Measurements from ENCODE around the gene RASL12. TPM values are rescaled to one million over a fixed set of nuclear protein-coding genes. Genes with fewer than 3 reads are reported as not detected.
"Not testable (repeated sequence)": the region's sequence is repeated elsewhere in the genome, so short reads cannot be mapped to it uniquely, and the experiment has no call there.

Gene RASL12
- polyA plus RNA-seq, 3 donors = 1.7 to 21.6 (median 6.7) TPM

- no peak overlapping the region for H3K27ac ChIP-seq (ENCODE audit: low read depth, low read length)
- 81 to 91% (median 82%) methylated on average over 6 of the region's 6 CpGs for WGBS, 3 donors
Observed at GRCh38 chr15:65060641-65061397, 7.0 kb downstream of the RASL12 start.

DNA sequence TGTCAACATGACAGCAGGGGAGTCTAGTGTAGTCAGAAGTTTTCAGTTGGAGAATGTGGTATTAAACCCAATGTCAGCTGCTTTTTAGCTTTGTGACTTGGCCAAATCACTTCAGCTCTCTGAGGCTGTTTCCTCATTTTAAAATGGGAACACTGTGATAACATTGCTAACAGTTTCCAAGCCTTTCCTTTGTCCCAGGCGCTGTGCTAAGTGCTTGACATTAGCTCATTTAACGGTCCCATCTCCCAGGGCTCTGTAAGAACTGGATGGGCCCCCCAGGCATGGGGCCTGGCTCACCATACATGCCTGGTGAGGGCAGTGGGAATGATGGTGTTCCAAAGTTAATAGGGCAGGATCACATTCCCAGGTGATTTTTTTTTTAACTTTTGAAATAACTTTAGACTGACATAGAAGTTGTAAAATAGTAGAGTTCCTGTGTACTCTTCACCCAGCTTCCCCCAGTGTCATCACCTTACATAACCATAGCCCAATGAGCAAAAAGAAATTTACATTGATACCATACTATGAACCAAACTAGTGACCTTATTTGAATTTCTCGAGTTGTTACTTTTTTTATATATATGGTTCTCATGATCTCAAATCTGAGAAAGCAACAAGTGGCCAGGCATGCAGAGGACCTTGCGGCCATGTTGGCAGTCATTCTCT, 7.7 kb downstream of the RASL12 start:
- 74 to 84% (median 74%) methylated on average over 4 of the region's 4 CpGs for WGBS, 3 donors

DNA sequence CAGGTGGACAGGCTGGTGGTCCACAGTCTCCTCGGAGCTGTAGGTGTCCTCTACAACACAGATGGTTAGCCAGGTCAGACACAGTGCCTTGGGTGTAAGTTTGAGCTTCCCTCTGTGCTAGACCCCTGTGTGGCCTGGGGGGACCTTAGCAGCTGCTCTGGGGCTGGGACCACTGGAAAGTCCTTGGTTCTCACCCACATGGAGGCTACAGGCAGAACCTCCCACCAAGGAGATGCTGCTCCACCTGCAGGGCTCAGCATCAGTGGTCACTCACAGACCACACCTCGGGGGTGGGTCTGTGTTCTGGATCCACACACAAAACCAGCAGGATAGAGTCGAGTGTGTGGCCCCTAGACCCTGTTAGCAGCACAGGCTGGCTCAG, 8.4 kb downstream of the RASL12 start:
- no peak overlapping the region for H3K27ac ChIP-seq (ENCODE audit: low read depth, low read length)
- 80 to 90% (median 84%) methylated on average over 3 of the region's 3 CpGs for WGBS, 3 donors

More for the DNA sequence above, 7.7 kb downstream of the RASL12 start:
- no peak overlapping the region for H3K27ac ChIP-seq (ENCODE audit: low read depth, low read length)

- no peak overlapping the region for H3K27ac ChIP-seq (ENCODE audit: low read depth, low read length)
- WGBS, 3 donors = 69 to 91% (median 86%) methylated on average over 16 of the region's 16 CpGs
Observed at GRCh38 chr15:65058394-65059368, 9.1 kb downstream of the RASL12 start.

DNA sequence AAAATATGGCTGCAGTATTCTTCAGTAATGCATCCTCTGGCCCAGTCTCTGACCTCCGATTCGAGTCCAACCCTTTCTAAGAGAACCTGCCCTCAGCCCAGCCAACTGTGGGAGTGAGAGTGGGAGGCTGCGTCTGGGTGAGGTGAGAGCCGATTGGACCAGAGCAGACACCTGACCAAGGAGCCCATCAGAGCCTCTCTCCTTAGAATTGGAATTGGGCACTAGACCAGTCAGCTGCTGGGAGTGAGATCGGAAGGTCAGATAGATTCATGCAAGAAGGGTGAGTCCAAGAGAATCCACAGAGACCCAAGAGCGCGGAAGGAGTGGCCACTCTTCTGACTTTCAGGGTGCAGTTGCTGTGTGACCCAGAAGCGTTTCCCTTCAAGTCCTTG, 10.2 kb downstream of the RASL12 start:
- 84 to 86% (median 86%) methylated on average over 8 of the region's 8 CpGs for WGBS, 3 donors
- no peak overlapping the region for H3K27ac ChIP-seq (ENCODE audit: low read depth, low read length)

DNA sequence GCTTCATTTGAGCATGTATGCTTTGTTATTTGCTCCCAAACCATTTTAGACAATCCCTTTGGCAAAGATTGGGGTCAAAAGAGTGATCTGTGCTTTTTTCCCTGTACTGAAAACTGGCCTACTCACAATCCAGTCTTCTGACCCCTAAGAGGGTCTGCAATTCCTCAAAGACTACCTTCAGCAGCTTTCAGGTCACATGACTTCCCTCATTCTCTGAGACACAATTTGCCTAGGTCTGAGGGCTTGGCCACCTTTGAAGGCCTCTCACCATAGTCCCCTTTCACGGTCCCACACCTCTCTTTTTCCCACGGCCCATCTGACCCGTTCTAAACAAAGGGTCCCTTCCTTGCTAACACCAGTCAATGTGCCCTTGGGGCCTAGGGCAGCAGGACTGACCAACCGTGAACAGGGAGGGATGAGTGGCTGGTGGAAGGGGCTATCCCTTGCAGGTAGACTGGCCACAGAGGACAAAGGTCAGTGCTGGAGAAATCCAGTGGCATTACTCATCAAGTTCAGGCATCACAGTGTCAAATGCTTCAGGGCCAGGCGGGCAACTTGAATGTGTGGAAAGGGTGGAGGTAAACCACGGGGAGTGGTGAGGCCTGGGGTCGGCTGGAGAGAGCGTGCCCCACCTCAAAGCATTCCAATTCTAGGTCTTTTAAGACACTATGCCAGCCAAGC, 10.8 kb downstream of the RASL12 start:
- no peak overlapping the region for H3K27ac ChIP-seq (ENCODE audit: low read depth, low read length)
- WGBS, 3 donors = 78 to 85% (median 80%) methylated on average over 8 of the region's 8 CpGs

DNA sequence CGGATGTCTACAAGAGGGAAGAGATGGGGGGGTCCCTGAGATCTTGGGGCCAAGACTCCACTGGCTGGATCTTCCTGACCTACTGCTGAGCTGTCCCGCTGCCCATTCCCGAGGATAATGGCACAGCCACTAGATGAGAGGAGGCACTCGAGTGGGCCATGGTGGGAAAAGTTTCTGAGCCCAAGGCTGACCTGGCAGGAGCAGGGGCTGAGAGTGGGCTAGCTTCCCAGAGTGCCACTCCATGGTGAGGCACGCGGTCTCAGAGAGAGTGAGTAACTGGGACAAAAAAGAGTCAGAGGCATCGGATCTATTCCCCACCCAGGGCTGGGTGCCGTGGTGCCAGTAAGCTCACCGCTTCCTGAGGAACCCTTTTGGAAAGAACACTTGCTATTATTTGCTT, 11.7 kb downstream of the RASL12 start:
- WGBS, 3 donors = 72 to 86% (median 77%) methylated on average over 9 of the region's 9 CpGs
- H3K27ac ChIP-seq (ENCODE audit: low read depth, low read length) = no peak overlapping the region

GRCh38 chr15:65055201-65055870, 12.5 kb downstream of the RASL12 start:
- H3K27ac ChIP-seq (ENCODE audit: low read depth, low read length) = no peak overlapping the region
- WGBS, 3 donors = 37 to 56% (median 41%) methylated on average over 6 of the region's 6 CpGs

DNA sequence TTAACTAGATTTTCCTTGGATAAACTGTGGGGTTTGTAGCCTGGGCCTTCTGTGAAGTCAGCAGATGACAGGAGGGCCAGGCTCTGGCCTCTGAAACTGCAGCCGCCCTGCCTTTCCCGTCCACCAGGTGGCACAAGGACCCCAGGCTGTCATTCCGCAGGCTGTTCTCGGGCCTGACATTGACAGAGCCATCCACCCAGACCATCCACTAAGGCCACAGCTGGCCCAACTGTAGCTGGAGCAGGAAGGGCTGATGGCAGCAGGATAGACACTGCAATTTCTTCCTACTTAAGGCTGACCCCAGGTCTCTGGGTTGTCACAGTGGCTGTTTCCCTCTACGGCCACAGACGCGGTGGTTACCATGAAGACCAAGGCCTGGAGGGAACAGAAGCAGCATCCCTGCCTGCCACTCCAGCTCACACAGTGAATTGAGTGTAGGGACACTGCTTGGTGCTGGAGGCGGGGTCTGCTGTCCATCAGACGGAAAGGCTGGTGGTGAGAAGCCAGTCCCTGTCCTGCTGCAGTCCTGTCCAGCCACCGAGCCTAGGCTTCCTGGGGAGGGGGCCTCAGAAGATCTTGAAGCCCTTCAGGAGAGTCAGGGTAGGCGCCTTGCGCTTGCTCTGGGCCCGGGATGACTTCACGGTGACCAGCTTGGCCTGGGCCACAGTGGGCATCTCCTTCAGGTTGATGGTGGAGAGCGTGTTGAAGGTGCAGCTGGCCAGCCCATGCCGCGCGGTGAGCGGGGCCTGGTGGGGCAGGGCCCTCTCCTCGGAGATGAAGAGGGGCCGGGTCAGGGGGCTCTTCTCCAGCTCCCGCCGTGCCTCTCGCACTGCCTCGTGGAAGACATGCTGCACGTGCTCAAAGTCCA, 13.2 kb downstream of the RASL12 start:
- no peak overlapping the region for H3K27ac ChIP-seq (ENCODE audit: low read depth, low read length)
- 70 to 75% (median 72%) methylated on average over 26 of the region's 26 CpGs for WGBS, 3 donors

DNA sequence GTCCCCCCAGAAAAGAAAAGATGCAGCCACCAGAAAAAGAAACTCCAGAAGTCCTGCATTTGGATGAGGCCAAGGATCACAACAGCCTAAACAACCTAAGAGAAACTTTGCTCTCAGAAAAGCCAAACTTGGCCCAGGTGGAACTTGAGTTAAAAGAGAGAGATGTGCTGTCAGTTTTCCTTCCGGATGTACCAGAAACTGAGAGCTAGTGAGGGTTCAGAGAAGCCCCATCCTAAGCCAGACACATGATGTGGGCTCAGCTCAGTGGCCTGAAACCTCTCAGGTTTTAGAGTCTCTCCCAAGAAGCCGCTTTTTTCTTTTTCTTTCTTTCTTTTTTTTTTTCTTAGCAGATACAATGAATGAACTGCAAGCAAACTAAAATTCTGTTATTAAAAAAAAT, 14.8 kb downstream of the RASL12 start:
- H3K27ac ChIP-seq (ENCODE audit: low read depth, low read length) = no peak overlapping the region
- WGBS, 3 donors = 79 to 90% (median 84%) methylated on average over 2 of the region's 2 CpGs

- 70 to 83% (median 81%) methylated on average over 2 of the region's 2 CpGs for WGBS, 3 donors
- H3K27ac ChIP-seq (ENCODE audit: low read depth, low read length) = no peak overlapping the region
Observed at GRCh38 chr15:65051266-65051665, 16.5 kb downstream of the RASL12 start.

GRCh38 chr15:65050270-65050669, 17.5 kb downstream of the RASL12 start:
- no peak overlapping the region for H3K27ac ChIP-seq (ENCODE audit: low read depth, low read length)
- WGBS, 3 donors = 30 to 75% (median 41%) methylated on average over 4 of the region's 4 CpGs

- 3 to 11% (median 10%) methylated on average over 19 of the region's 19 CpGs for WGBS, 3 donors
- no peak overlapping the region for H3K27ac ChIP-seq (ENCODE audit: low read depth, low read length)
Observed at GRCh38 chr15:65049418-65049840, 18.4 kb downstream of the RASL12 start.

GRCh38 chr15:65048241-65048640, 19.6 kb downstream of the RASL12 start:
- no peak overlapping the region for H3K27ac ChIP-seq (ENCODE audit: low read depth, low read length)
- 71 to 81% (median 81%) methylated on average over 2 of the region's 2 CpGs for WGBS, 3 donors

GRCh38 chr15:65044724-65045481, 22.9 kb downstream of the RASL12 start, which contains the start of gene SLC51B:
Gene SLC51B (plus strand): TSS chr15:65045387. CDS start chr15:65050005, 4,618 bp downstream.
- no peak within 1 kb of the TSS for H3K27ac ChIP-seq (ENCODE audit: low read depth, low read length)
- 68 to 84% (median 73%) methylated on average over 7 of the region's 7 CpGs for WGBS, 3 donors

DNA sequence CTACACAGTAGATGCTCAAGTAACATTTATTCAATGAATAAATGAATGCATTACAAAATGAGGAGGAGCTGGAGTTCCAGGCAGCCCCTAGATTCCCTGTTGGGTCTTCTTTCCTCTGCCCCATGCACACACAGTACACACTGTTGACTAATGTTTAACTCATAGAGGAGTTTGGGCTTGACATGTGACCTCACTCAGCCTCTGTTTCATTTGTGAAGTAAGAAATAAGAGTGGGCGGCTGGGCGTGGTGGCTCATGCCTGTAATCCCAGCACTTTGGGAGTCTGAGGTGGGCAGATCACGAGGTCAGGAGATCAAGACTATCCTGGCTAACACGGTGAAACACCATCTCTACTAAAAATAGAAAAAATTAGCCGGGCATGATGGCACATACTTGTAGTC, 23.6 kb downstream of the RASL12 start:
- WGBS, 3 donors = 77 to 81% (median 79%) methylated on average over 5 of the region's 5 CpGs
- H3K27ac ChIP-seq (ENCODE audit: low read depth, low read length) = not testable (repeated sequence)
